Endodermal cell (in vitro differentiated cells): ENCODE measurements around the gene SPATA46. TPM values are rescaled to one million over a fixed set of nuclear protein-coding genes. Genes with fewer than 3 reads are reported as not detected.
A peak's percentile ranks its signal among the peaks of the same experiment; 100 is the strongest.

Source experiments
- DNase-seq: peaks from one replicate; pipeline ENCODE4 v3.0.0-alpha.2; 2017
- H3K27ac ChIP-seq: 2 replicates; pipeline ENCODE4 v1.5.1; 2013; ENCODE audit warnings: mild to moderate bottlenecking, low read depth, low read length, moderate library complexity
- H3K27me3 ChIP-seq: 2 replicates; pipeline ENCODE4 v1.6.1; 2013; ENCODE audit warnings: mild to moderate bottlenecking, low read length, moderate library complexity; ENCODE audit not compliant: insufficient read depth, control insufficient read depth, poor library complexity, severe bottlenecking
- H3K36me3 ChIP-seq: 2 replicates; pipeline ENCODE4 v1.7.0; 2013; ENCODE audit warnings: mild to moderate bottlenecking, low read length, moderate library complexity; ENCODE audit not compliant: control insufficient read depth, insufficient read depth
- H3K4me1 ChIP-seq: one replicate; pipeline ENCODE4 v1.7.0; 2013; ENCODE audit warnings: low read length; ENCODE audit not compliant: control insufficient read depth, insufficient read depth
- H3K4me3 ChIP-seq: 2 replicates; pipeline ENCODE4 v1.5.1; 2013; ENCODE audit warnings: mild to moderate bottlenecking, low read length, moderate library complexity
- H3K9ac ChIP-seq: 2 replicates; pipeline ENCODE4 v1.6.1; 2013; ENCODE audit warnings: mild to moderate bottlenecking, low read length, moderate library complexity; ENCODE audit not compliant: poor library complexity, severe bottlenecking; ENCODE audit errors: extremely low read depth
- H3K9me3 ChIP-seq: 2 replicates; pipeline ENCODE4 v1.6.1; 2013; ENCODE audit warnings: mild to moderate bottlenecking, low read length, moderate library complexity; ENCODE audit not compliant: control insufficient read depth
- H3K27ac Mint-ChIP-seq: 2 replicates; pipeline ENCODE4 v1.8.0; 2020; ENCODE audit warnings: mixed read lengths
- H3K27me3 Mint-ChIP-seq: 2 replicates; pipeline ENCODE4 v1.8.0; 2021; ENCODE audit warnings: mild to moderate bottlenecking, mixed read lengths; ENCODE audit not compliant: insufficient read depth
- H3K36me3 Mint-ChIP-seq: 2 replicates; pipeline ENCODE4 v1.8.0; 2020; ENCODE audit warnings: low read depth, mixed read lengths
- H3K4me1 Mint-ChIP-seq: 2 replicates; pipeline ENCODE4 v1.8.0; 2020; ENCODE audit warnings: mixed read lengths
- H3K4me3 Mint-ChIP-seq: 2 replicates; pipeline ENCODE4 v1.8.0; 2020; ENCODE audit warnings: mild to moderate bottlenecking, moderate library complexity, mixed read lengths
- H3K9me3 Mint-ChIP-seq: 2 replicates; pipeline ENCODE4 v1.8.0; 2020; ENCODE audit warnings: mild to moderate bottlenecking, mixed read lengths
- CTCF ChIP-seq: fragments of 200-600 bp; sonication (generic); conservative IDR thresholded peaks from 2 replicates; pipeline ENCODE4 v1.5.0; 2021; ENCODE audit warnings: antibody characterized with exemption, mild to moderate bottlenecking
- WGBS, 2 experiments: methylation state at CpG; one replicate each; pipeline versions ENCODE4 v1.1.5 to v1.1.7; 2013; ENCODE audit warnings: missing lambda C conversion rate in 2 of 2, mixed read lengths in 1 of 2; ENCODE audit not compliant: insufficient coverage in 1 of 2, insufficient read length in 1 of 2; 5-methylcytosine and 5-hydroxymethylcytosine counted together
- long read RNA-seq, 4 experiments: library from polyadenylated mRNA in 2 of 4; library from RNA in 1 of 4; library from capped mRNA in 1 of 4; stranded (forward) in 3 of 4; unstranded in 1 of 4; transcript quantifications; one replicate each; pipeline ENCODE4 v2.0.0, GENCODE V29; 2020 to 2021; ENCODE audit warnings: inconsistent platforms in 1 of 4
- polyA plus RNA-seq, 2 experiments: library from polyadenylated mRNA; stranded (reverse); fragments of 50-300 nt; gene quantifications; one replicate each; pipeline ENCODE4 v1.2.3, GENCODE V29; 2013
- total RNA-seq, 2 donors: library from RNA; stranded (reverse); fragmentation: NEBNext Ultra II Directional in 1 of 2; extraction: Animal tissue kit (Norgen Biotek cat#: 25700) in 1 of 2; gene quantifications; 2 replicates in 1 of 2; 3 replicates in 1 of 2; pipeline ENCODE4 v1.2.1, GENCODE V29; 2021

The SPATA46 gene, protein sequence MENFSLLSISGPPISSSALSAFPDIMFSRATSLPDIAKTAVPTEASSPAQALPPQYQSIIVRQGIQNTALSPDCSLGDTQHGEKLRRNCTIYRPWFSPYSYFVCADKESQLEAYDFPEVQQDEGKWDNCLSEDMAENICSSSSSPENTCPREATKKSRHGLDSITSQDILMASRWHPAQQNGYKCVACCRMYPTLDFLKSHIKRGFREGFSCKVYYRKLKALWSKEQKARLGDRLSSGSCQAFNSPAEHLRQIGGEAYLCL
- total RNA-seq: not detected
- not detected for polyA plus RNA-seq (2013, experiment 1 of 2)
- not detected for polyA plus RNA-seq (2013, experiment 2 of 2)
- long read RNA-seq, experiment 1: 0 reads
- long read RNA-seq, experiment 2: 0 reads
- long read RNA-seq, experiment 3: 0 reads
- long read RNA-seq, experiment 4: 0 reads

- Mint-ChIP-seq H3K4me1 (peaks cover 30% of the 10 kb centered on the region), H3K9me3 (no peaks in the 10 kb centered on the region), H3K27ac (no peak within 1 kb of the TSS), H3K4me3 (no peak within 1 kb of the TSS), H3K36me3 (no peaks in the 10 kb centered on the region), H3K27me3 (peaks cover 38% of the 10 kb centered on the region)
- WGBS, 2 experiments: 92 to 95% methylated on average over 5 of the region's 5 CpGs
- DNase-seq: peak; percentile 13
- Histone ChIP-seq H3K36me3 (no peaks in the 10 kb centered on the region), H3K27ac (no peak within 1 kb of the TSS), H3K9me3 (no peaks in the 10 kb centered on the region), H3K4me1 (peaks cover 12% of the 10 kb centered on the region), H3K4me3 (no peak within 1 kb of the TSS), H3K9ac (no peak within 1 kb of the TSS), H3K27me3 (peaks cover 14% of the 10 kb centered on the region)
- TF ChIP-seq CTCF: no peak
These were observed at the start of gene SPATA46 for GRCh38 chr1:162376691-162377090. SPATA46 (minus strand) TSS chr1:162376854; CDS start chr1:162376790, 64 bp downstream.

DNA sequence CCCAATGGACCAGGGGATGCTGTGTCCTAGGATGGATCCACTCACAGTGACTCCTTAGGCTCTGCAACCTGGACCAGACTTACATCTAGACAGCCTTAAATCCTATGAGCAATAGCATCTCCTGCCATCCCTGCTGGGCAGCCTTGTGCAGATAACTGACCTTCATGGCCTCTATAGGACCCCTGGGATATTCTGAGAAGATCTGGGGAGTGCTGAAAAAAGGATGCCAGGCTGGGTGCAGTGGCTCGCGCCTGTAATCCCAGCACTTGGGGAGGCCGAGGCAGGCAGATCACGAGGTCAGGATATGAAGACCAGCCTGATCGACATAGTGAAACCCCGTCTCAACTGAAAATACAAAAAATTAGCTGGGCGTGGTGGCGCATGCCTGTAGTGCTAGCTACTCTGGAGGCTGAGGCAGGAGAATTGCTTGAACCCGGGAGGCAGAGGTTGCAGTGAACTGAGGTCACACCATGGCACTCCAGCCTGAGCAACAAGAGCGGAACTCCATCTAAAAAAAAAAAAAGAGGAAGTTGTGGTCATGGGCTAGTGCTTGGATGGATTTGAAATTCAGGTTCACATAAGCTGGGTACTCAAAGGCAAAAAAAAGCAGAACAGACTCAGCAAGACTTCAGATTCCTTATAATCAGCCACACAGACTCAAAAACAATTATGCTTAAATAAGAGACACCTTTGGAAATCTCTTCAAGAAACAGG is 46.2 kb upstream of the SPATA46 start:
- Mint-ChIP-seq H3K27me3 (peaks cover 3% of the 10 kb centered on the region), H3K4me1 (peaks cover 13% of the 10 kb centered on the region), H3K4me3 (no peak overlapping the region), H3K36me3 (peaks cover under 1% of the 10 kb centered on the region), H3K27ac (no peak overlapping the region), H3K9me3 (peaks cover 3% of the 10 kb centered on the region)
- 90 to 91% methylated on average over 10 of the region's 10 CpGs for WGBS, 2 experiments
- Histone ChIP-seq H3K4me1 (peaks cover 7% of the 10 kb centered on the region), H3K4me3 (no peak overlapping the region), H3K36me3 (no peaks in the 10 kb centered on the region), H3K27me3 (no peaks in the 10 kb centered on the region), H3K9ac (no peak overlapping the region), H3K9me3 (no peaks in the 10 kb centered on the region), H3K27ac (no peak overlapping the region)
- no peak for TF ChIP-seq CTCF
- no peak for DNase-seq

DNA sequence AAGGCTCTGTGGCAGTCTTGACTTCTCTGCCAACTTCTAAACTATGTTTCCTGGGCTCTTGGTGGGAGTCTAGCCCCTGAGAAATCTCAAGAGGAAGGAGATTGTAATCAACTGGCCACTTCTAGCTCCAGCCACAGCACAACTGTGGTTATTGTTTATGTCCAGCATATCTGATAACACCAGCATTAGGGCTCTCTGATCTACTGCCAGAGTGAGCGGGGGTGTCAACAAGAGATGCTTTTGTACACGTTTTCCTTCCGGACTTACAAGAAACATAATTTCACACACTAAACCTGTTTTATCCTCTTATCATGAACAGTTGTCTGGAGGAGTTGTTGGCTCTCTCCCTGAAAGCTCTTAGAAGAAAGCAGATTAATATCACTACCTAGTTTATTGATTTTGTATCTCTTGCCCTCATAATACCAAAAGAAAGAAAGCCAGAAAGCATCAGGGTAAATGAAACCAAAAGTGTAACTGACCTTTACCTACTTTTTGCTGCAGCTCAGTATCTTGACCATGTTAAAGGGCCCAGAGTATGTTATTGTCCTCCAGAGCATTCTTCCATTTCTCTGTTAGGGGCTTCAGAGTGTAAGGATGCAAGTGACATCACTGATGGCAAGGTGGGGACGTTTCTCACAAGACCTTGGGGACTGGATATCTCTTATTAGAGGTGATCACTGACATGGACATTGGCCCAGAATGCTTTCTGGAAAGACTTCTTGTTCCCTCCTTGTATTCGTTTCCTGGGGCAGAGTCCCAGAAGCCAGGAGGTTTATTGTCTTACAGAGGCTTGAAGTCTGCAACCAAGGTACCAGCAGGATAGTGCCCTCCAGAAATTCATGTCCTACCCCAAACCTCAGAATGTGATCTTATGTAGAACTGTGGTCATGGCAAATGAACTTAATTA is 44.9 kb upstream of the SPATA46 start:
- no peak for DNase-seq
- H3K27ac ChIP-seq: no peak overlapping the region
- H3K9ac ChIP-seq: no peak overlapping the region
- H3K27me3 Mint-ChIP-seq: peaks cover 3% of the 10 kb centered on the region
- H3K4me3 ChIP-seq: no peak overlapping the region
- peaks cover 13% of the 10 kb centered on the region for H3K4me1 Mint-ChIP-seq
- H3K27ac Mint-ChIP-seq: no peak overlapping the region
- H3K4me3 Mint-ChIP-seq: no peak overlapping the region
- peaks cover 2% of the 10 kb centered on the region for H3K36me3 Mint-ChIP-seq
- 91 to 92% methylated on average over 3 to 5 of the region's 5 CpGs for WGBS, 2 experiments
- no peaks in the 10 kb centered on the region for H3K36me3 ChIP-seq
- peaks cover 7% of the 10 kb centered on the region for H3K4me1 ChIP-seq
- TF ChIP-seq CTCF: no peak
- no peaks in the 10 kb centered on the region for H3K9me3 ChIP-seq
- H3K9me3 Mint-ChIP-seq: peaks cover 3% of the 10 kb centered on the region
- no peaks in the 10 kb centered on the region for H3K27me3 ChIP-seq
